ENCODE results near the gene C22orf15. TPM values are rescaled to one million over a fixed set of nuclear protein-coding genes. Genes with fewer than 3 reads are reported as not detected.
"Not testable (repeated sequence)": the region's sequence is repeated elsewhere in the genome, so short reads cannot be mapped to it uniquely, and the experiment has no call there.

C22orf15 gene, protein sequence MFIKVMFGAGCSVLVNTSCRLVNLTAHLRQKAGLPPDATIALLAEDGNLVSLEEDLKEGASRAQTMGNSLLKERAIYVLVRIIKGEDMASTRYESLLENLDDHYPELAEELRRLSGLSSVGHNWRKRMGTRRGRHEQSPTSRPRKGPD
- total RNA-seq, result 1 to 10 TPM in 1 of 2 experiments, under 1 TPM in 1; 0.60 to 1.1 TPM

DNA sequence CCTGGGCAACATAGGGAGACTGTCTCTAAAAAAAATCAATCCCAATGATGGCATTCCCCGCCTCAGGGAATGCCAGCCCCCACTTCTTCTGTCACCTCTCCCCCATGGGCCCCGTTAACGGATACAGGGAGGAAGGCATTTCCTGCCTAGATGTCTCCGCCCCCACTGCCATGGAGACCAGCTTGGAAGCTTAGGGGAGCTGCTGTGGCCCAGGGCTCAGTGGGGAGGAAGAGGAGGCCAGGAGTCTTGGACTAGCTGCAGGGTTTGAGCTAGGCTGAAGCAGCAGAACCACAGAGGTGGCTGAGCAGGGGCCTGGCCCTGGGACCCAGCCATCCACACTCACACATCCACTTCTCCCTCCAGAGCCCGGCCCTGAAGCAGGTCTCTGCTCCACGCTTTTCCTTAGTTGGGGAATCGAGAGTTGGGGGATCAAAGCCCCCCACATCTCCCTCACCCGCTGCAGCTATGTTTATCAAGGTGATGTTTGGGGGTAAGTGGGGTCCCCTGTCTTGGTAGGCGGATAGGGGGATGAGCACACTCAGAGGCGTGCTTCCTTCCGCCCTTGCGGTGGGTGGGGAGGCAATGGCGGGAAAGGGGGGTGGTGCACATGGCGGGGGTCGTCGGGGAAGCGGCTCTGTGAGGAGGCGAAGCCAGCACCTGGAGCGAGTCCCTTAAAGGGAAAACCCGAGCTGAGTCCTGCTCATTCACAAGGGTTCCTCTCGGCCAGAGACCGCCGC is at the start of gene C22orf15:
TSS of gene C22orf15 (plus strand) at position 149 of the 737 bp plus-strand sequence. CDS start at position 466, 317 bp downstream.
- Mint-ChIP-seq H3K4me1 (peaks cover 43% of the 10 kb centered on the region), H3K36me3 (ENCODE audit: low read depth) (peaks cover 4% of the 10 kb centered on the region), H3K27me3 (peaks cover 1% of the 10 kb centered on the region), H3K27ac (peak within 1 kb of the TSS; percentile 21), H3K4me3 (peak within 1 kb of the TSS; percentile 36), H3K9me3 (no peaks in the 10 kb centered on the region)
- POLR2A ChIA-PET, result interaction anchor here (0.9 kb wide), 1 partner anchor 12 kb away, joined by 3 read pairs; the partner anchor contains the start of gene ZNF70
- CTCF ChIA-PET, result no interaction called here
- no peak for DNase-seq

DNA sequence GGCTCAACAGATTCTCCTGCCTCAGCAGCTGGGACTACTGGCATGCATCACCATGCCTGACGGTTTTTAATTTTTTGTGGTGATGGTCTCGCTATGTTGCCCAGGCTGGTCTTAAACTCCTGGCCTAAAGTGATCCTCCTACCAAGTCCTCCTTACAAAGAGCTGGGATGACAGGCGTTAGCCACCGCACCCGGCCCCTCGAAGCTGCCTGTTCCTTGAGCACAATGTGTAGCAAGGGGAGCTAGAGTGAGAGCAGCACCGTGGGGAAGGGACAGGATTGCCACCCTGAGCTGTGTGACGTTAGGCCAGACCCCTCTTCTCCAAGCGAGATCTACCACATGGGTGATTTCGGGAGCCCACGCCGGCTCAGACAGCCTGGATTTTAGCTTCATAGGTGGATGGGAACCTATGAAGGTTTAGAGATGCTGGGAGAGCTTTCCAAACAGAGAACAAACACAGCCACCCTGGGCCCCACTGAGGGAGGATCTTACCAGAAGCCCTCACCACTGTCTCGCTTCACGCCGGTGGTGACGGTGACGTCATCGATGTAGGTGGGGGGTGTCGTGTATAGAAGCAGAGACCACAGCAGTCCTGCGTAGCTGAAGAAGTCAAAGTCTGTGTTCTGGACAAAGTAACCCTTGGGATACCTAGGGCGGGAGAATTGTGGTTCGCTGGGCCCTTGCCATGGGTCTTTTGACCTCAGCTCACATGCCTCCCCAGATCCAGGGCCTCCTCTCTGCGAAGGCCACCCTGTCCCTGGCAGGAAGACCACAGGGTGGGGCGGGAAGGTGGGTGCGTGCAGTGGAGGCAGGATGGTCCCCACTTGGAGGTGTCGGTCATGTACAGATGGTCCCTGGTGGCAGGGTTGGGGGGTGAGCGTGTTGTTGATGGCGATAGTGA is 48.8 kb upstream of the C22orf15 start:
- no peak overlapping the region for H3K27ac Mint-ChIP-seq
- no peaks in the 10 kb centered on the region for H3K27me3 Mint-ChIP-seq
- H3K36me3 Mint-ChIP-seq (ENCODE audit: low read depth), result peaks cover 43% of the 10 kb centered on the region
- H3K4me3 Mint-ChIP-seq, result no peak overlapping the region
- no peaks in the 10 kb centered on the region for H3K9me3 Mint-ChIP-seq
- peaks cover 36% of the 10 kb centered on the region for H3K4me1 Mint-ChIP-seq
- ChIA-PET POLR2A (interaction anchor here (4.6 kb wide), 1 partner anchor 17 kb away, joined by 20 read pairs; no protein-coding TSS in a partner anchor), CTCF (no interaction called here)
- no peak for DNase-seq

DNA sequence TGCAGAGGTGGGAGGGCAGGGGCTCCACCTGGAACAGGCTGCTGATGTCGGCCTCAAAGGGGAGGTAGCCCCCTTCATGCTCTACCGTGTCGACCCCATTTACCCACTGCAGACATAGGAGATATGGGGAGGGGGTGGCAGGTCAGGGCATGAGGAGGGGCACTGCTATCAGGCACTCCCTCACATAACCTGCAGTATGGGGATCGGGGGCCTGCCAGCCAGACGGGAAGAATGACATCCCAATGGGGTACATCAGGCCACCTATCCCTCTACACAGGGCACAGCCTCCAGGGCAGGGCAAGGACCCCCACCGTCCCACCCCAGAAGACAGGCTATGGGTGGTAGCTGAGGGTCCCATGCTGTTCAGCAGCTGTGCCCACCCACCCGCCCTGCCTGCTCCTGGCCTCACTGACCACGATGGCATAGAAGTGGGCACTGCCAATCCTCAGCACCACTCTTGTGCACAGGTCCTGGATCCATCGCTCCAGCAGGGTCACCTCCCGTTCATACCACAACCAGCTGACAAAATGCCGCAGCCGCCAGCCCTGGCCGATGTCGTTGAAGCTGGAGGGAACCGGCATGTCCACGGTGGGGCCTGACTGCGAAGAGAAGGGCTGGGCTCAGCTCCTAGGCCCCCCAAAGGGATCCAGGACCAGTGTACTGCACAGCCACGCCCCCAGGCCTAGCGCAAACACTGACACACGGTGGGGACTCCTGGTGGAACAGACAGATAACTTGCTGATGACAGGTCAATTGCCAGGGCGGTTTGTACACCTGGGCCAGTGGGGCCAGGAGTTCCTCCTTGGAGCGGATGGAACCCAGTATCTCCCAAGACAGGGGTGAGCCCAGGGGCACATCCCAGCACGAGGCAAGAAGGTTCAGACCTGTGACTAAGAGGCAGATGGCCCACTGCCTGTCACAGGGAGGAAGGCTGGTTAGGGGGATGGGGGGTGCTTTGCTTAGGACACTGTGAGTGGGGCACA is 47.9 kb upstream of the C22orf15 start:
- POLR2A ChIA-PET, result interaction anchor here (1.0 kb wide), 1 partner anchor 20 kb away, joined by 3 read pairs; no protein-coding TSS in a partner anchor
- Mint-ChIP-seq H3K36me3 (ENCODE audit: low read depth) (peaks cover 33% of the 10 kb centered on the region), H3K27me3 (no peaks in the 10 kb centered on the region), H3K4me3 (peak overlapping the region; percentile 50), H3K4me1 (peaks cover 26% of the 10 kb centered on the region), H3K9me3 (no peaks in the 10 kb centered on the region), H3K27ac (peak overlapping the region; percentile 16)
- CTCF ChIA-PET, result no interaction called here
- DNase-seq, result no peak

DNA sequence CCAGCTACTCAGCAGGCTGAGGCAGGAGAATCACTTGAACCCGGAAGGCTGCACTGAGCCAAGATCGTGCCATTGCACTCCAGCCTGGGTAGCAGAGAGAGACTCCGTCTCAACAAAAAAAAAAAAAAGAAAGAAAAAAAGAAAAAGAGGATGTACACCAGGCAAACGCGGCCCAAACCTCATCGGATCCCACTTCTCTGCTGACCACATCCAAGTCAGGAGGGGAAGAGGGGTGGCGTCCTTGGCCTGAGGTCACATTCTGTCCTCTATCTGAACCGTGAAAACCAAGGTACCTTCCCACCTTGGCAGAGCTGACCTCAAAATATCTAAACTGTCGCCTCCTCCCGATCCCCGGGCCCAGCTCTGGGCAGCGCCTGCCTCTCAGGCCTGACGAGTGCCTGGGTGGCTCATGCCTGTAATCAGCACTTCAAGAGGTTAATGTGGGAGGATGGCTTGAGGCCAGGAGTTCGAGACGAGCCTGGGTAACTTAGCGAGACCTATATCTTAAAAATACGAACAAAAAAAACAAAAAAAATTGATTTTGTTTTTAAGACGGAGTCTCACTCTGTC is 46.9 kb upstream of the C22orf15 start:
- no peaks in the 10 kb centered on the region for H3K9me3 Mint-ChIP-seq
- H3K4me1 Mint-ChIP-seq, result peaks cover 21% of the 10 kb centered on the region

DNA sequence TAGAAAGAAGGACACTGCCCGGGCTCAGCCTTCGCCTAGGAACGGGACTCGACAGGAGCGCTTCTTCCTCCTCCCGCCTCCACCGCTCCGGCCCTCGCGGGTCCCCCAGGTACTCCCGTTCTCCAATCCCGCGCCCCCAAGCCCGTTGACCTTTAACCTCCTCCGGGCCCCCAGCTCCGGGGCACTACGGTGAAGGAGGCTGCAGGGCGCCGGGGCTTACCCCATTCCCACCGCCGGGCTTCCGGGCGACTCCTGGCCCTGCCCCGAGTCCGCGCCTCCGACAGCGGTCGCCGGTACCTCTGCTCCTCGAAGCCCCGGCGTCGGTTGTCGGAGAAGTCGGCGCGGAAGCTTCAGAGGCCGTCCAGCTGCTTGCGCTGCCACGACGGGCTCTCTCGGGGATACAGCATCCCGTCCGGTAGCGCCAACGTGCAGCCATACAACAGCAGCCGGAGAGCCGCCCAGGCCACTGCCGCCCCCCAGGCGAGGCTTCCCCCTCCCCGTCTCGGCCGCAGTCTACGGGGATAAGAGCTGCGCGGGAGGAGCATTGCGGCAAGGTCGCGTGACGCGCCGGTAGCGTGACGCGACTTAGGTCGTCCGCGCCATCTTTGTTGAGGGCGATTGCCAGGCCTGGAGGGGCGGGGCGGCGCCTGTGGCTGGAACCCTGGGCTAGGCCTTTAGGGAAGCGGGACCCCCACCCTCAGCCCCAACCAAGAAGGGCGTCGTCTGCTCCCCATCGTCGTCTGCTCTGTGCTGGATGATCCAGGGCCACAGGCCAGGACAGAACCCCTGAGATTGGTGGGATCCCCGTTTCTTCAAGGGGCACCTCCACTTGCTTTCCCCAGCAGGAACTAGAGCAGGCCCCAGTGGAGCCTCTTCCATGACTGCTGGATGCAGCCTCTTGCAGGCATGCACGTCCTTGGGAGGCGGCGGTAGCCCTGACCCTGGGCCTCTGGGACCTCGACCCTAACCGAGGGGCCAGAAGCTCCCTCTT is 45.7 kb upstream of the C22orf15 start:
- Mint-ChIP-seq H3K4me3 (peak overlapping the region; percentile 77), H3K27ac (peak overlapping the region; percentile 72), H3K27me3 (no peaks in the 10 kb centered on the region), H3K36me3 (ENCODE audit: low read depth) (peaks cover 17% of the 10 kb centered on the region), H3K4me1 (peaks cover 19% of the 10 kb centered on the region), H3K9me3 (no peaks in the 10 kb centered on the region)
- peak; percentile 84 for DNase-seq
- ChIA-PET POLR2A (interaction anchor here (0.8 to 2.3 kb wide), 10 partner anchors 9 to 177 kb away, joined by 3 to 38 read pairs (median 3); no protein-coding TSS in a partner anchor), CTCF (interaction anchor here (0.6 to 1.3 kb wide), 5 partner anchors 14 to 173 kb away, joined by 3 to 7 read pairs (median 4); no protein-coding TSS in a partner anchor)

More for the DNA sequence above, 46.9 kb upstream of the C22orf15 start:
- Mint-ChIP-seq H3K4me3 (peak overlapping the region; percentile 77), H3K27ac (peak overlapping the region; percentile 16), H3K27me3 (no peaks in the 10 kb centered on the region), H3K36me3 (ENCODE audit: low read depth) (peaks cover 23% of the 10 kb centered on the region)
- ChIA-PET POLR2A (interaction anchor here (1.0 to 2.3 kb wide), 7 partner anchors 10 to 178 kb away, joined by 3 to 38 read pairs (median 4); no protein-coding TSS in a partner anchor), CTCF (interaction anchor here (1.3 kb wide), 1 partner anchor 20 kb away, joined by 3 read pairs; no protein-coding TSS in a partner anchor)
- DNase-seq, result no peak

DNA sequence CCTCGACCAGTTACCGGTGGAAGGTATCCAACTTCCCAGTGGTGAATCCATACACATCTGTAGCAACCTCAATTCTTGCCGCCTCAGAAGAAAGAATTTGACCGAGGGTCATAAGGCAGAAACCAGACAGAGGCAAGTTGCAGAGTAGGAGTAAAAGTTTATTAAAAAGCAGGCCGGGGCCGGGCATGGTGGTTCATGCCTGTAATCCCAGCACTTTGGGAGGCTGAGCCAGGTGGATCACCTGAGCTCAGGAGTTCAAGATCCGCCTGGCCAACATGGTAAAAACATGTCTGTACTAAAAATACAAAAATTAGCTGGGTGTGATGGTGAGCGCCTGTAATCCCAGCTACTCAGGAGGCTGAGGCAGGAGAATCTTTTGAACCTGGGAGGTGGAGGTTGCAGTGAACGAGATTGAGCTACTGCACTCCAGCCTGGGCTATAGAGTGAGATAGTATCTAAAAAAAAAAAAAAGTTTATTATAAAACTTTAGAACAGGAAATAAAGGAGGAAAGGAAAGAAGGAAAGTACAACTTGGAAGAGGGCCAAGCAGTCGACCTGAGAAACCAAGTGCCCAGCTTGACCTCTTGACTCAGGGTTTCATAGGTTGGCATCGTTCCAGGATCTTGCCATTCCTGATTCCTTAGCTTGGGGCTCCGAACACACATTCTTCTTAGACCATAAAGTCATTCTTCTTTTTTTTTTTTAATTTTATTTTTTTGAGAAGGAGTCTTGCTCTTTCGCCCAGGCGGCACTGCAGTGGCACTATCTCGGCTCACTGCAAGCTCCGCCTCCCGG is 44.2 kb upstream of the C22orf15 start:
- ChIA-PET POLR2A (no interaction called here), CTCF (interaction anchor here (0.7 to 1.0 kb wide), 3 partner anchors 48 to 649 kb away, joined by 4 to 6 read pairs (median 4); no protein-coding TSS in a partner anchor)
- Mint-ChIP-seq H3K4me3 (no peak overlapping the region), H3K4me1 (peaks cover 19% of the 10 kb centered on the region), H3K9me3 (no peaks in the 10 kb centered on the region), H3K27ac (no peak overlapping the region), H3K36me3 (ENCODE audit: low read depth) (peaks cover 10% of the 10 kb centered on the region), H3K27me3 (no peaks in the 10 kb centered on the region)
- no peak for DNase-seq

DNA sequence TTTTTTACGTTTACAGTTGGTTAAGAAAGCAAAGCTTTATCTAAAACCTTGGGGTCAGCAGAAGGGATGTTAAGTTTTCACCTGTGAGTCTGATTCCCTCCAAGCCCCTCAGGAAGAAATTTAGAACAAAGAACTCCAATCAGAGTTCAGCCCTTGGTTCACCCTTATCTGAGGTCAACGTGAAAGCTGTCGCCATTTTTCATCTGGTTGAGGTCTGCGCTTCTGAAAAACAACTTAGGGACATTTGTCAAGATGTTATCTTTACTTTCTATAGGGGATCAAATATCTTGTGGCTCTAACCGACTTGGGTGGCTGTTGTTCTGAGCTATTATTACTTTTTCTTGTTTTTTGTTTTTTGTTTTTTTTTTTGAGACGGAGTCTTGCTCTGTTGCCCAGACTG is 41.9 kb upstream of the C22orf15 start:
- POLR2A ChIA-PET, result interaction anchor here (1.1 kb wide), 2 partner anchors 25 to 136 kb away, joined by 3 read pairs; partner anchors contain the start of gene SLC2A11
- H3K4me3 Mint-ChIP-seq, result no peak overlapping the region

DNA sequence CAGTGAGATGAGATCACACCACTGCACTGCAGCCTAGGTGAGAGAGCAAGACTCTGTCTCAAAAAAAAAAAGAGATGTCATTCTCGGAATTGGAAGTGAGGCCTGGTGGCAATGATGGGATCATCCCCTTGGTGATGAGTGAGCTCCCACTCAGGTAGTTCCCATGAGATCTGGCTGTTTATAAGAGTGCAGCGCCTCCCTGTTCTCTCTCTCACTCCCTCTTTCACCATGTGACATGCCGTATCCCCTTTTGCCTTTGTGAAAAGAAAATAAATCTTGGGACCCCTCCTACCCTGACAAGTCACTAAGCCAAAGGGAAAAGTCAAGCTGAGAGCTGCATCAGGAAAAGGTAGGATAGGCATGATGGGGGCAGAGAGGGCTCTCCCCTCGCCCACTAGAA is 40.6 kb upstream of the C22orf15 start:
- no peak overlapping the region for H3K27ac Mint-ChIP-seq
- no peak overlapping the region for H3K4me3 Mint-ChIP-seq
- POLR2A ChIA-PET, result interaction anchor here (0.6 kb wide), 1 partner anchor 395 kb away, joined by 3 read pairs; no protein-coding TSS in a partner anchor
- no peaks in the 10 kb centered on the region for H3K9me3 Mint-ChIP-seq
- peaks cover 5% of the 10 kb centered on the region for H3K4me1 Mint-ChIP-seq
- CTCF ChIA-PET, result interaction anchor here (0.7 to 1.3 kb wide), 2 partner anchors 14 to 135 kb away, joined by 3 to 4 read pairs; partner anchors contain the start of gene SLC2A11
- peaks cover 7% of the 10 kb centered on the region for H3K27me3 Mint-ChIP-seq
- no peak for DNase-seq
- no peaks in the 10 kb centered on the region for H3K36me3 Mint-ChIP-seq (ENCODE audit: low read depth)

More for the DNA sequence above, 41.9 kb upstream of the C22orf15 start:
- Mint-ChIP-seq H3K9me3 (no peaks in the 10 kb centered on the region), H3K27me3 (peaks cover 2% of the 10 kb centered on the region), H3K36me3 (ENCODE audit: low read depth) (no peaks in the 10 kb centered on the region), H3K4me1 (peaks cover 8% of the 10 kb centered on the region), H3K27ac (no peak overlapping the region)
- CTCF ChIA-PET, result interaction anchor here (1.4 kb wide), 1 partner anchor 129 kb away, joined by 3 read pairs; no protein-coding TSS in a partner anchor
- no peak for DNase-seq

DNA sequence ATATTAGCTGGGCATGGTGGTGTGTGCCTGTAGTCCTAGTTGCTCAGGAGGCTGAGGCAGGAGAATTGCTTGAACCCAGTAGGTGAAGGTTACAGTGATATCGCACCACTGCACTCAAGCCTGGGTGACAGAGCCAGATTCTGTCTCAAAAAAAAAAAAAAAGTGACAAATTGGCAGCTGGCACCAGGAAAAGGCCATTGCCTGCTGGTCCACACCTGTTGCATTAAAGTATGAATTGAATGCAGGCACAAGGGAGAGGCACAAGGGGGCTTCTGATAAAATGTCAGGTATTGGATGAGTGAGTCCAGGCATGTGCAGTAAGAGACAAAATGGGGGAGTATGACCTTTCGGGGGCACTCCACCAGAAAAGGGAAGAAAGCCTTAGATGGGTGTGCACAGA is 40.1 kb upstream of the C22orf15 start:
- Mint-ChIP-seq H3K9me3 (no peaks in the 10 kb centered on the region), H3K27me3 (peaks cover 7% of the 10 kb centered on the region), H3K27ac (no peak overlapping the region), H3K36me3 (ENCODE audit: low read depth) (no peaks in the 10 kb centered on the region), H3K4me1 (no peaks in the 10 kb centered on the region), H3K4me3 (no peak overlapping the region)
- CTCF ChIA-PET, result interaction anchor here (1.3 kb wide), 1 partner anchor 14 kb away, joined by 4 read pairs; no protein-coding TSS in a partner anchor
- no peak for DNase-seq
- POLR2A ChIA-PET, result interaction anchor here (0.6 kb wide), 1 partner anchor 394 kb away, joined by 3 read pairs; no protein-coding TSS in a partner anchor

DNA sequence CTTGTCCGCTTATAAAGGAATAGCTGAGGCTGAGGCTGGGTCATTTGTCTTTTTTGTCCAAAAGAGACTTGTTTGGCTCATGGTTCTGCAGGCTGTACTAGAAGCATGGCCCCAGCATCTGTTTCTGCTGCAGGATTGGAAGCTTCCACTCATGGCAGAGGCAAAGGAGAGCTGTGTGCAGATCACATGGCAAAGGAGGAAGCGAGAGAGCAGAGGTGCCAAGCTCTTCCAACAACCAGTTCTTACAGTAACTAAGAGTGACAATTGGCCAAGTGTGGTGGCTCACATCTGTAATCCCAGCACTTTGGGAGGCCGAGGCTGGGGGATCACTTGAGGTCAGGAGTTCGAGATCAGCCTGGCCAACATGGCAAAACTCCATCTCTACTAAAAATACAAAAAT is 34.7 kb upstream of the C22orf15 start:
- H3K4me1 Mint-ChIP-seq; POLR2A ChIA-PET; H3K27ac Mint-ChIP-seq; H3K9me3 Mint-ChIP-seq; CTCF ChIA-PET; H3K36me3 Mint-ChIP-seq (ENCODE audit: low read depth); H3K4me3 Mint-ChIP-seq; DNase-seq: not testable (repeated sequence)
- H3K27me3 Mint-ChIP-seq, result peaks cover 13% of the 10 kb centered on the region

All from activated CD4-positive, alpha-beta memory T cell treated with anti-CD3 and anti-CD28 coated beads, Interleukin-2, amount 10 ng/mL, durations not matched to agents 7 days and 5 days (primary cell).